Thyroid gland (tissue), 4 donors: ENCODE measurements around the gene TLCD5. TPM values are rescaled to one million over a fixed set of nuclear protein-coding genes. Genes with fewer than 3 reads are reported as not detected.

Experiments
- DNase-seq, 2 donors: peaks; one replicate each; pipeline ENCODE4 v3.0.0-alpha.2; 2019
- H3K27ac ChIP-seq, 3 donors: fragments of 200-600 bp; sonication (generic); 1 replicate in 2 of 3; 2 replicates in 1 of 3; pipeline ENCODE4 v1.5.1; 2016 to 2019; ENCODE audit warnings: mild to moderate bottlenecking in 1 of 3, moderate library complexity in 1 of 3
- H3K27me3 ChIP-seq: fragments of 200-600 bp; sonication (generic); one replicate; pipeline ENCODE4 v1.5.1; 2019
- H3K36me3 ChIP-seq, 2 donors: fragments of 200-600 bp; sonication (generic); one replicate each; pipeline ENCODE4 v1.5.1; 2016 to 2019
- H3K4me1 ChIP-seq, 2 donors: fragments of 200-600 bp; sonication (generic); one replicate each; pipeline ENCODE4 v1.5.1; 2017 to 2019
- H3K4me3 ChIP-seq, 3 donors: fragments of 200-600 bp; sonication (generic); replicated peaks in 1 of 3; 1 replicate in 2 of 3; 2 replicates in 1 of 3; pipeline ENCODE4 v1.5.1; 2016; ENCODE audit warnings: mild to moderate bottlenecking in 1 of 3
- H3K9me3 ChIP-seq: fragments of 200-600 bp; sonication (generic); one replicate; pipeline ENCODE4 v1.5.1; 2017
- CTCF ChIP-seq, 6 experiments: fragments of 200-600 bp in 3 of 6; fragments of 450-650 bp in 3 of 6; sonication (generic) in 3 of 6; IDR thresholded peaks; one replicate each; pipeline ENCODE4 v1.5.1; 2016 to 2019; ENCODE audit warnings: antibody characterized with exemption in 6 of 6, mild to moderate bottlenecking in 2 of 6, inconsistent platforms in 1 of 6, moderate library complexity in 1 of 6
- POLR2A ChIP-seq, 2 donors: fragments of 450-650 bp; IDR thresholded peaks; one replicate each; pipeline ENCODE4 v1.6.1; 2017; ENCODE audit warnings: antibody characterized with exemption in 2 of 2, mild to moderate bottlenecking in 2 of 2, moderate library complexity in 1 of 2
- WGBS, 2 donors: methylation state at CpG; one replicate each; pipeline ENCODE4 v1.1.5; 2017; 5-methylcytosine and 5-hydroxymethylcytosine counted together
- intact Hi-C: fragments of 100-400 bp; cut with DNase I; formaldehyde crosslinking; loops from one replicate; pipeline ENCODE4 v1.15.1; 2023
- total RNA-seq, 4 donors: library from RNA; depleted of rRNA; stranded (reverse); fragments of >200 nt; gene quantifications; one replicate each; pipeline ENCODE4 v1.2.3, GENCODE V29; 2016

Gene TLCD5
- total RNA-seq, 4 donors from 2014 or later = 12.5 to 14.0 (median 13.4) TPM

GRCh38 chr11:120332822-120333716 is 8.0 kb downstream of the TLCD5 start:
- peak in 1 of 2 donors; percentile 37 for TF ChIP-seq POLR2A (IDR thresholded peaks at IDR 0.05)
- no peak for TF ChIP-seq CTCF (IDR thresholded peaks at IDR 0.05)
- intact Hi-C loops = no loop called here
- H3K4me3 ChIP-seq = no peak overlapping the region
- H3K27ac ChIP-seq = peak overlapping the region; percentile 83 to 93 (median 83)
- H3K27me3 ChIP-seq = no peaks in the 10 kb centered on the region
- WGBS, 2 donors = 77 to 81% methylated on average over 5 of the region's 5 CpGs
- DNase-seq = peak in 1 of 2 donors; percentile 30
- H3K36me3 ChIP-seq = peaks cover 7 to 8% of the 10 kb centered on the region in 2 donors
- peaks cover 9 to 27% of the 10 kb centered on the region in 2 donors for H3K4me1 ChIP-seq
- no peaks in the 10 kb centered on the region for H3K9me3 ChIP-seq

- intact Hi-C loops = no loop called here
- Histone ChIP-seq H3K9me3 (no peaks in the 10 kb centered on the region), H3K4me3 (no peak overlapping the region), H3K27me3 (no peaks in the 10 kb centered on the region), H3K4me1 (peaks cover 17 to 27% of the 10 kb centered on the region in 2 donors), H3K36me3 (peaks cover 7 to 8% of the 10 kb centered on the region in 2 donors), H3K27ac (peak overlapping the region; percentile 83 to 93 (median 83))
- WGBS, 2 donors = 76 to 88% methylated on average over 1 of the region's 1 CpG
- DNase-seq = no peak
- no peak for TF ChIP-seq POLR2A (IDR thresholded peaks at IDR 0.05)
Observed at GRCh38 chr11:120333801-120334200, 8.7 kb downstream of the TLCD5 start.

GRCh38 chr11:120334332-120334731 is 9.2 kb downstream of the TLCD5 start:
- intact Hi-C loops = no loop called here
- H3K4me3 ChIP-seq = no peak overlapping the region
- peaks cover 7 to 8% of the 10 kb centered on the region in 2 donors for H3K36me3 ChIP-seq
- 16 to 26% methylated on average over 1 of the region's 1 CpG for WGBS, 2 donors
- no peak for DNase-seq
- no peaks in the 10 kb centered on the region for H3K9me3 ChIP-seq
- peaks cover 20 to 27% of the 10 kb centered on the region in 2 donors for H3K4me1 ChIP-seq
- TF ChIP-seq POLR2A (IDR thresholded peaks at IDR 0.05) (peak in 1 of 2 donors; percentile 21), CTCF (IDR thresholded peaks at IDR 0.05) (no peak)
- H3K27ac ChIP-seq = peak overlapping the region; percentile 83 to 93 (median 83)
- H3K27me3 ChIP-seq = no peaks in the 10 kb centered on the region

GRCh38 chr11:120334894-120335462 is 9.9 kb downstream of the TLCD5 start:
- H3K9me3 ChIP-seq = no peaks in the 10 kb centered on the region
- peaks cover 2 to 5% of the 10 kb centered on the region in 2 donors for H3K36me3 ChIP-seq
- intact Hi-C loops = loop anchor here (5.0 kb wide), 1 partner anchor 352 kb away; no protein-coding TSS in a partner anchor
- H3K27me3 ChIP-seq = no peaks in the 10 kb centered on the region
- peak in 1 of 2 donors; percentile 46 for TF ChIP-seq POLR2A (IDR thresholded peaks at IDR 0.05)
- peak; percentile 23 to 73 (median 63) for TF ChIP-seq CTCF (IDR thresholded peaks at IDR 0.05)
- H3K4me3 ChIP-seq = peak overlapping the region in 1 of 3 donors; percentile 92
- 1 to 2% methylated on average over 8 of the region's 8 CpGs for WGBS, 2 donors
- H3K27ac ChIP-seq = peak overlapping the region; percentile 83 to 99 (median 93)
- peak; percentile 61 to 63 for DNase-seq
- H3K4me1 ChIP-seq = peaks cover 23 to 29% of the 10 kb centered on the region in 2 donors

GRCh38 chr11:120335556-120335907 is 10.4 kb downstream of the TLCD5 start:
- peak overlapping the region; percentile 83 to 99 (median 93) for H3K27ac ChIP-seq
- H3K27me3 ChIP-seq = no peaks in the 10 kb centered on the region
- H3K36me3 ChIP-seq = no peaks in the 10 kb centered on the region
- no peaks in the 10 kb centered on the region for H3K9me3 ChIP-seq
- WGBS, 2 donors = 0 to 1% methylated on average over 17 to 19 of the region's 19 CpGs
- peaks cover 28 to 35% of the 10 kb centered on the region in 2 donors for H3K4me1 ChIP-seq
- H3K4me3 ChIP-seq = peak overlapping the region; percentile 58 to 92 (median 61)
- TF ChIP-seq CTCF (IDR thresholded peaks at IDR 0.05) = no peak
- TF ChIP-seq POLR2A (IDR thresholded peaks at IDR 0.05) = no peak
- intact Hi-C loops = loop anchor here (5.0 kb wide), 1 partner anchor 352 kb away; no protein-coding TSS in a partner anchor
- peak; percentile 54 to 56 for DNase-seq
